ENCODE data around the gene APOC4.
A peak's percentile ranks its signal among the peaks of the same experiment; 100 is the strongest.
"Not testable (repeated sequence)": the region's sequence is repeated elsewhere in the genome, so short reads cannot be mapped to it uniquely, and the experiment has no call there.

The APOC4 gene

GRCh38 chr19:44960906-44961728 is 19.1 kb downstream of the APOC4 start:
- DNase-seq: peak; percentile 78

GRCh38 chr19:44961821-44962220 is 19.8 kb downstream of the APOC4 start:
- no peak for DNase-seq

DNA sequence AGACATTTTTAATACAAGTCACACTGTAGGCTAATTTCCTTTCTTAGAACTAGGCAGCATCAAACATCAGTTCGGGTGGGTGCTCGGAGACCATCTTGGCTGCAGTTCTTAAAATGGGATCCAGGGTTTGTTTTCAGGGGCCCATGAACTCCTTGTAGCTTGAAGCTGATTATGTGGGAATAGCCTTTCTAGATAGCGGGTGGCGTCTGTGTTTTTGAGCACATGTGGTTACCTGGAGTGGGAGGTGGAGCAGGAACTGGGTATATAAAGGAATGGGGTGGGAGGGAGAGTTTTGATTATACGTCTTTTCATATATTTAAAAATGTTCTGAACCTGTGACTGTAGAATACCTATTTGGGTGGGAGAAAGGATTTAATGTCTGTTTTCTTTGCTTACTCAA is 26.1 kb downstream of the APOC4 start:
- DNase-seq: no peak

DNA sequence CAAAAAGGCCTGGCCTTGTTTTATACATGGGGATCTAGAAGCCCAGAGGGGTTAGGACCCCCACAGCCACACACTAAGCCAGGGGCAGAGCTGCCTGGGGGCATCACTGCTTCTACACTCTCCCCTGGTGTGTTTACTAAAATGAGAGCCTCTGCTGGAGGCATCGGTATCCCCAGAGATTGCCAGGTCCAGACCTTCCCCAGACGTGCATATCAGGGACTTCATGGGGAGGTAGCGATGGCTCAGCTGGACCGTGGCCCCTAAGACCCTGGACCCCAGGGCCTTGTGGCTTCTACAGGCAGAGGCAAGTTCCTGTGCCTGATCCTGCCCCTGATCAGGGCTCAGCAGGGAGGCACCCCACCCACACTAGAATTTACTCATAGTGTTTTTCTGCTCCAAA is 26.6 kb downstream of the APOC4 start:
- no peak for DNase-seq

GRCh38 chr19:44969437-44969836 is 27.4 kb downstream of the APOC4 start:
- DNase-seq: no peak

- not testable (repeated sequence) for DNase-seq
Observed at GRCh38 chr19:44971451-44971850, 29.4 kb downstream of the APOC4 start.

GRCh38 chr19:44972802-44973201 is 30.8 kb downstream of the APOC4 start:
- peak; percentile 43 for DNase-seq

DNA sequence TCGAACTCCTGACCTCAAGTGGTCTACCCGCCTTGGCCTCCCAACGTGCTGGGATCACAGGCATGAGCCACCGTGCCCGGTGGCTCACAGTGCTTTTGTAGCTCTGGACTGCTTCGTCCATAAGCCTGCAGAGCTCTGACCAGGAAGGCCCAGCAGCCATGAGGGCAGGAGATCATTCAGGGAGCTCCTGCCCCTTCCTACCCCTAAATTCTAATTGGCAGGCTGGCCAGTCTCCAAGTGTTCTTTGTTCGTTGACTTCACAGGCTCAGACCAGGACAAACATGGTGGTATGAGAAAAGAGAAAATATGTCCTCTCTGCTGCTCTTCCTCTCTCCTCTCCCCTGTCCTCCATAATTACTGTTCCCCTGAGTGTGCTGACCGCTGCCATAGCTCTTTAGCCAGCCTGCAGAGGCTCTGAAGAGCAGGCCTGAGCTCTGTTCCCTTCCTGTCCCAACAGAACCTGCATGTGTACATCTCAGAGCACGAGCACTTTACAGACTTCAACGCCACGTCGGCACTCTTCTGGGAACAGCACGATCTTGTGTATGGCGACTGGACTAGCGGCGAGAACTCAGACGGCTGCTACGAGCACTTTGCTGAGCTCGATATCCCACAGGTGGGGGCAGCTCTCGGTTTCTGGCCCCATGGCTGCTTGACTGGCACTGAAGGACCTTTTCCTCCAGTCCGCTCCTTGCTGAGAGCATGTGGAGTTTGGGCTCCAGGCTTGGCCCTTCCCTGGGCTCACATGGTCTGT is 32.1 kb downstream of the APOC4 start:
- no peak for DNase-seq

DNA sequence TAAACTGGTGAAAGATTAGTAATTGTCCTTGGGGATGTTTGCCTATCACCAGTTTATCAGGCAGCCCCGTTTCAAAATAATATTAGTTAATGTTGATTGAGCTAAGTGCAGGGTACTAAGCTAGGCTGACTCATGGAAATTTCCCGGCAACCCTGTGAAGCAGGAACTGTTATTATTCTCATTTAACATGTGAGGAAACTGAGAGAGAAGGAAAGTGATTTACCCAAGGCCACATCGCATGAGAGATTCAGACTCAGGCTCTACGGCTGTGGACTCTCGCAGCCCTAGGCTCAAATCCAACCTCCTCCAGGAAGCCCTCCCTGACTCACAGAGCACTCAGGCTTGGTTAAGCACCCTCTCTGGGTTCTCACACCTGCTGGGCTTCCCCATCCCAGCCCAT is 32.8 kb downstream of the APOC4 start:
- DNase-seq: no peak

- no peak for DNase-seq
Observed at GRCh38 chr19:44975444-44975843, 33.4 kb downstream of the APOC4 start.

DNA sequence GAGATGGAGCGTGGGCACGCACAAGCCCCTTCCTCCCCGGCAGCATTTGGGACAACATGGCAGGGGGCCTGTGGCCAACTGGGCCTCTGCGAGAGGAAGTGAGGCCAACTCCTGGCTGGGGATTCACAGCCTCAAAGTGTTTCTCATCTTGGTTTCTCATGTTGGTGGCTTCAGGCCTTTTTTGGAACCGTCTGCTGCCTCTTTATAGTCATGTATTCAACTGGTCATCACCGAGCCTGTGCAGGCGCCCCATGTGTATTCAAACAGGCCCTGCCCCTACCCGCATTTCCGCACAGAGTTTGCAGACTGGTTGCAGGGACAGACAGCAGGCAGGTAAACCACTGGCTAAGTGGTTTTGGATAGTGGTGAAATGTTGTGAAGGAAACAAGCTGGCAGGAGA is 42.0 kb downstream of the APOC4 start:
- no peak for DNase-seq

DNA sequence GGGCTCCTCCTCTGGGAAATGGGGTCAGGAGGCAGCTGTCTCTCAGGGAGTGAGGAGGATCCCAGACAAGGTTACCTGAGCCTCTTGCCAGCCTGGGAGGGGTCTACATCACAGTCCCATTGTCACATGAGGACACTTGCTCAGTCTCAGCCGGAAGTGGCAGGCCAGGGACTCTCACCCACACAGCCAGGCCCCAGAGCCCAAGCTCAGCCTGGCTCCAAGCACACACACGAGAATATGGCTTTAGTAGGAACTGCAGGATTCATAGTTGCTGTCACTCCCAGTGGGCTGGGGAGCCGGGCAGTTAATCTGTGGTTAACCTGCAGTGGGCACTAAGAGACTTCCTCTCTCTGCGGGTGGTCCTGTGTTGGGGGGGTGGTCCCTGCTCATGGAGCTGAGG is 43.4 kb downstream of the APOC4 start:
- DNase-seq: no peak

GRCh38 chr19:44986389-44986788 is 44.4 kb downstream of the APOC4 start:
- no peak for DNase-seq

DNA sequence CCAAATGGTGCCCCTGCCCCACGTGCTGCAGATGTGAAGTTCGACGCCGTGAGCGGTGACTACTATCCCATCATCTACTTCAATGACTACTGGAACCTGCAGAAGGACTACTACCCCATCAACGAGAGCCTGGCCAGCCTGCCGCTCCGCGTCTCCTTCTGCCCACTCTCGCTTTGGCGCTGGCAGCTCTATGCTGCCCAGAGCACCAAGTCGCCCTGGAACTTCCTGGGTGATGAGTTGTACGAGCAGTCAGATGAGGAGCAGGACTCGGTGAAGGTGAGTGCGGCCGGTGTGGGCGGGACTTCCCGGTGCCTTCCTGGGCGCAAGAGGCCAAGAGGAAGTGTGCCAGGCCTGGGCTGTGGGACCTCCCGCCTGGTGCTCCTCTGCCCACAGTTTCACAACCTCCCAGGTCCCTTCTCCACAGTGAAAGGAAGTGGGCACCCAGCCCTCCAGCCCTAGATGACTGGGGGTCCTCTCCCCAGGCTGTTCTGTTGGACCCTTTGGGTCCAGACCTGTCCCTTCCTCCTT is 45.2 kb downstream of the APOC4 start:
- DNase-seq: no peak

GRCh38 chr19:44988273-44988672 is 46.2 kb downstream of the APOC4 start:
- no peak for DNase-seq

- peak; percentile 69 for DNase-seq
Observed at GRCh38 chr19:44988896-44989556, 47.0 kb downstream of the APOC4 start.

DNA sequence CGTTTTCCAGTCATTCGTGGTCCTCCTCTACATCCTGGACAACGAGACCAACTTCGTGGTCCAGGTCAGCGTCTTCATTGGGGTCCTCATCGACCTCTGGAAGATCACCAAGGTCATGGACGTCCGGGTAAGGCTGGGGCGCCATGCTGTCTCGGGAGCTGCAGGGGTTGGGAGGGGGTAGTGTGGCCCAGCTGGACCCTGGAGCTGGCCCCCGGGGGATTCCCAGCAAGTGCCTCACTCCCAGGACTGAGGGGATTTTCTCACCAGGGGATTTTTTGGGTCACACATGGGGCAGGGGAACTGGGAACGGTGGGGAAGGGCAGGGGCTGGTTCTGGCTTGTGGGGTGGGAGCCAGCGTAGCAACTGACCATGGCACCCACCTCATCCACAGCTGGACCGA is 48.4 kb downstream of the APOC4 start:
- no peak for DNase-seq

DNA sequence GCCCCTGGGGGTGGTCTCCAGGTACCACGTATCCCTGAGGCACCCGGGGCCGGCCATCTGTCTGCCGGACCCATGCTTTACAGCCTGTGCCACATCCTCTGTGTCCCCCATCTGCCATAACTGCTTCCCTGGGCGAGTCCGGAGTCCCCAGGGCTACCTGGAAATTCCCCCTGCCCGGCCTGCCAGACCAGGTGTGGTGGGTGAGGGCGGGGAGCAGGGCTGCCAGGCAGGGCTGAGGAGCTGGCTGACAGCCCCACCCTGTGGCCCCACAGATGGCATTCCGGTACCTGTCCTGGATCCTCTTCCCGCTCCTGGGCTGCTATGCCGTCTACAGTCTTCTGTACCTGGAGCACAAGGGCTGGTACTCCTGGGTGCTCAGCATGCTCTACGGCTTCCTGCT is 48.9 kb downstream of the APOC4 start:
- DNase-seq: no peak

DNA sequence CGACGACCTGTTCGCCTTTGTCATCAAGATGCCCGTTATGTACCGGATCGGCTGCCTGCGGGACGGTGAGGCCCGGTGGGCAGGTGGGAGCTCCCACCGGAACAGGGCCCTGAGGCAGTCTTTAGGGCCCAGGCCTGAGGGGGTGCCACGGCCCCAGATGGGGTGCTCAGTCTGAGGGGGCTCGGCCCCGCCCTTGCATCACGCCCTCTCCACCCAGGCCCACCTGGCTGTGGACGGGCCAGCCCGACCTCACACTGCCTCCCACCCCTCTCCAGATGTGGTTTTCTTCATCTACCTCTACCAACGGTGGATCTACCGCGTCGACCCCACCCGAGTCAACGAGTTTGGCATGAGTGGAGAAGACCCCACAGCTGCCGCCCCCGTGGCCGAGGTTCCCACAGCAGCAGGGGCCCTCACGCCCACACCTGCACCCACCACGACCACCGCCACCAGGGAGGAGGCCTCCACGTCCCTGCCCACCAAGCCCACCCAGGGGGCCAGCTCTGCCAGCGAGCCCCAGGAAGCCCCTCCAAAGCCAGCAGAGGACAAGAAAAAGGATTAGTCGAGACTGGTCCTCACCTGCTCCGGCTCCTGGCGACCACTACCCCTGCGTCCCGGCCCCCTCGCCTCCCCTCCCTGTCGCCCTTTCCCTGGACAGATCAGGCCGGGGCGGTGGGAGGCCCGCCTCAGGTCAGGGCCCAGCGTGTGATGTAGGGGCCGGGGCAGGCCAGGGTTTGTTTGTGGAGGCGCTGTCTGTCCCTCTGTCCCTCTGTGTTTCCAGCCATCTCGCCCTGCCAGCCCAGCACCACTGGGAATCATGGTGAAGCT is 50.5 kb downstream of the APOC4 start:
- no peak for DNase-seq

DNA sequence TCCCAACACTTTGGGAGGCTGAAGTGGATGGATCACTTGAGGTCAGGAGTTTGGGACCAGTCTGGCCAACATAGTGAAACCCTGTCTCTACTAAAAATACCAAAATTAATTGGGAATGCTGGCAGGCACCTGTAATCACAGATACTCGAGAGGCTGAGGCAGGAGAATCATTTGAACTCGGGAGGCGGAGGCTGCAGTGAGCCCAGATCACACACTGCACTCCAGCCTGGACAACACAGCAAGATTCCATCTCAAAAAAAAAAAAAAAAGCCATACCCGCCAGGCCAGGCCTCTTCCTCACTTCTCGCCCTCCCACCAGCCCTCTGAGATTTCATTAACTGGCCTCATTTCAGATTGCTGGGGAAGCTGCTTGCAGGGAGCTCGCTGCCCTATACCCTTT is 51.5 kb downstream of the APOC4 start:
- DNase-seq: no peak

GRCh38 chr19:44993926-44994537 is 52.0 kb downstream of the APOC4 start:
- DNase-seq: no peak

Measured in RPMI8226 (cell line).